ENCODE results near the gene SNAP23.

Gene SNAP23

DNA sequence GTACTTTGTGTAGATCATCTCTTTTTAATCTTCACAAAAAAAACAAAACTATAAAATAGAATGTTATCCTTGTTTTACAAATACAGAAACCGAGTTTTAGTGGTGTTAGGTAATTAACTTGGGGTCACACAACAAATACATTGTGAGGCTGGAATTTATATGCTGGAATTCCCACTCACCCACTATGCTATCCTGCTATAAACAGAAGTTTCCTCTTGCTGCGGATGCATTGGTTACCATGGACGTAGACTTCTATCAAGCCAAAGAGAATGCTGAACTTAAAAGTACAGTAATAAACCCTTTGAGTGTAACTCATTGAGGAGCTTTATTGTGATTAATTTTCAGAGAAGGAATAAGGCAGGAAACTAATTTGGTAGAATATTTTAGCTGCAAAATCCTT is 9.2 kb downstream of the SNAP23 start:
- peaks cover 12% of the 10 kb centered on the region; the same call in 1 of the 2 replicates for H3K79me2 ChIP-seq (ENCODE audit: insufficient read depth, low read length)
- no peaks in the 10 kb centered on the region for H3K9me2 ChIP-seq (ENCODE audit: low read depth, low read length)
- H3K27me3 ChIP-seq (ENCODE audit: insufficient read depth, low read length), result no peaks in the 10 kb centered on the region
- H3K36me3 ChIP-seq (ENCODE audit: insufficient read depth, low read length), result peaks cover 17% of the 10 kb centered on the region; the same call in 1 of the 2 replicates
- H3K9ac ChIP-seq (ENCODE audit: low read length), result peak overlapping the region; percentile 44; the same call in 1 of the 2 replicates
- no peaks in the 10 kb centered on the region for H4K20me1 ChIP-seq (ENCODE audit: insufficient read depth, low read length)
- TF ChIP-seq EZH2 (IDR thresholded peaks at IDR 0.05; ENCODE audit: borderline replicate concordance, low read length), result no peak
- TF ChIP-seq, protein P1, sequence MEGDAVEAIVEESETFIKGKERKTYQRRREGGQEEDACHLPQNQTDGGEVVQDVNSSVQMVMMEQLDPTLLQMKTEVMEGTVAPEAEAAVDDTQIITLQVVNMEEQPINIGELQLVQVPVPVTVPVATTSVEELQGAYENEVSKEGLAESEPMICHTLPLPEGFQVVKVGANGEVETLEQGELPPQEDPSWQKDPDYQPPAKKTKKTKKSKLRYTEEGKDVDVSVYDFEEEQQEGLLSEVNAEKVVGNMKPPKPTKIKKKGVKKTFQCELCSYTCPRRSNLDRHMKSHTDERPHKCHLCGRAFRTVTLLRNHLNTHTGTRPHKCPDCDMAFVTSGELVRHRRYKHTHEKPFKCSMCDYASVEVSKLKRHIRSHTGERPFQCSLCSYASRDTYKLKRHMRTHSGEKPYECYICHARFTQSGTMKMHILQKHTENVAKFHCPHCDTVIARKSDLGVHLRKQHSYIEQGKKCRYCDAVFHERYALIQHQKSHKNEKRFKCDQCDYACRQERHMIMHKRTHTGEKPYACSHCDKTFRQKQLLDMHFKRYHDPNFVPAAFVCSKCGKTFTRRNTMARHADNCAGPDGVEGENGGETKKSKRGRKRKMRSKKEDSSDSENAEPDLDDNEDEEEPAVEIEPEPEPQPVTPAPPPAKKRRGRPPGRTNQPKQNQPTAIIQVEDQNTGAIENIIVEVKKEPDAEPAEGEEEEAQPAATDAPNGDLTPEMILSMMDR (IDR thresholded peaks at IDR 0.05; ENCODE audit: low read length), result no peak
- H3K4me1 ChIP-seq (ENCODE audit: insufficient read depth, low read length, severe bottlenecking), result peaks cover 92% of the 10 kb centered on the region
- peak overlapping the region; percentile 91 for H3K27ac ChIP-seq (ENCODE audit: low read depth, low read length, poor library complexity, severe bottlenecking)
- no peaks in the 10 kb centered on the region for H3K9me3 ChIP-seq (ENCODE audit: low read length)
- H3F3A ChIP-seq (ENCODE audit: insufficient read depth, low read length), result peaks cover 15% of the 10 kb centered on the region; the same call in 1 of the 2 replicates
- H3K4me2 ChIP-seq (ENCODE audit: low read length), result peak overlapping the region; percentile 49; the same call in 1 of the 2 replicates
- H3K4me3 ChIP-seq (ENCODE audit: low read depth, low read length, poor library complexity, severe bottlenecking), result no peak overlapping the region
- H2AFZ ChIP-seq (ENCODE audit: low read length), result no peak overlapping the region

- Histone ChIP-seq H3K4me3 (ENCODE audit: low read depth, low read length, poor library complexity, severe bottlenecking) (no peak overlapping the region), H3F3A (ENCODE audit: insufficient read depth, low read length) (0 out of 2 replicates have a peak, but pooled peaks cover 11% of the 10 kb centered on the region), H4K20me1 (ENCODE audit: insufficient read depth, low read length) (no peaks in the 10 kb centered on the region), H3K4me1 (ENCODE audit: insufficient read depth, low read length, severe bottlenecking) (peaks cover 72% of the 10 kb centered on the region), H3K27me3 (ENCODE audit: insufficient read depth, low read length) (no peaks in the 10 kb centered on the region), H3K9ac (ENCODE audit: low read length) (no peak overlapping the region), H3K4me2 (ENCODE audit: low read length) (peak overlapping the region; percentile 2; the same call in 1 of the 2 replicates), H3K9me3 (ENCODE audit: low read length) (no peaks in the 10 kb centered on the region), H3K79me2 (ENCODE audit: insufficient read depth, low read length) (peaks cover 5% of the 10 kb centered on the region; the same call in 1 of the 2 replicates), H2AFZ (ENCODE audit: low read length) (no peak overlapping the region), H3K9me2 (ENCODE audit: low read depth, low read length) (no peaks in the 10 kb centered on the region), H3K36me3 (ENCODE audit: insufficient read depth, low read length) (peaks cover 8% of the 10 kb centered on the region; the same call in 1 of the 2 replicates), H3K27ac (ENCODE audit: low read depth, low read length, poor library complexity, severe bottlenecking) (peak overlapping the region; percentile 67)
- TF ChIP-seq, protein P1 (IDR thresholded peaks at IDR 0.05; ENCODE audit: low read length), result no peak
- TF ChIP-seq EZH2 (IDR thresholded peaks at IDR 0.05; ENCODE audit: borderline replicate concordance, low read length), result no peak
These were observed 12.1 kb downstream of the SNAP23 start for GRCh38 chr15:42507514-42507913.

GRCh38 chr15:42508263-42508690 is 12.8 kb downstream of the SNAP23 start:
- peaks cover 6% of the 10 kb centered on the region; the same call in 1 of the 2 replicates for H3F3A ChIP-seq (ENCODE audit: insufficient read depth, low read length)
- no peak overlapping the region for H3K4me3 ChIP-seq (ENCODE audit: low read depth, low read length, poor library complexity, severe bottlenecking)
- no peak overlapping the region for H2AFZ ChIP-seq (ENCODE audit: low read length)
- peaks cover 12% of the 10 kb centered on the region; the same call in 1 of the 2 replicates for H3K36me3 ChIP-seq (ENCODE audit: insufficient read depth, low read length)
- H3K9ac ChIP-seq (ENCODE audit: low read length), result no peak overlapping the region
- no peaks in the 10 kb centered on the region for H3K9me3 ChIP-seq (ENCODE audit: low read length)
- H3K79me2 ChIP-seq (ENCODE audit: insufficient read depth, low read length), result peaks cover 5% of the 10 kb centered on the region; the same call in 1 of the 2 replicates
- no peaks in the 10 kb centered on the region for H4K20me1 ChIP-seq (ENCODE audit: insufficient read depth, low read length)
- no peaks in the 10 kb centered on the region for H3K9me2 ChIP-seq (ENCODE audit: low read depth, low read length)
- no peak for TF ChIP-seq EZH2 (IDR thresholded peaks at IDR 0.05; ENCODE audit: borderline replicate concordance, low read length)
- H3K4me1 ChIP-seq (ENCODE audit: insufficient read depth, low read length, severe bottlenecking), result peaks cover 65% of the 10 kb centered on the region
- H3K27me3 ChIP-seq (ENCODE audit: insufficient read depth, low read length), result no peaks in the 10 kb centered on the region
- peak overlapping the region; percentile 67 for H3K27ac ChIP-seq (ENCODE audit: low read depth, low read length, poor library complexity, severe bottlenecking)
- peak overlapping the region; percentile 6; the same call in 1 of the 2 replicates for H3K4me2 ChIP-seq (ENCODE audit: low read length)
